Osteocyte (in vitro differentiated cells): ENCODE data around the gene APOBEC3B. TPM values are rescaled to one million over a fixed set of nuclear protein-coding genes. Genes with fewer than 3 reads are reported as not detected.
"Not testable (repeated sequence)": the region's sequence is repeated elsewhere in the genome, so short reads cannot be mapped to it uniquely, and the experiment has no call there.

Experiments
- DNase-seq: peaks from one replicate; pipeline ENCODE4 v3.0.0; 2021; ENCODE audit warnings: mixed read lengths; ENCODE audit not compliant: unreplicated experiment; ENCODE audit errors: extremely low spot score
- H3K27ac Mint-ChIP-seq: one replicate; pipeline ENCODE4 v1.8.0; 2021; ENCODE audit warnings: mild to moderate bottlenecking, mixed read lengths; ENCODE audit not compliant: unreplicated experiment
- H3K27me3 Mint-ChIP-seq: one replicate; pipeline ENCODE4 v1.8.0; 2021; ENCODE audit warnings: mixed read lengths; ENCODE audit not compliant: unreplicated experiment
- H3K36me3 Mint-ChIP-seq: one replicate; pipeline ENCODE4 v1.8.0; 2021; ENCODE audit warnings: mixed read lengths; ENCODE audit not compliant: unreplicated experiment
- H3K4me1 Mint-ChIP-seq: one replicate; pipeline ENCODE4 v1.8.0; 2021; ENCODE audit warnings: mixed read lengths; ENCODE audit not compliant: unreplicated experiment
- H3K4me3 Mint-ChIP-seq: one replicate; pipeline ENCODE4 v1.8.0; 2021; ENCODE audit warnings: mild to moderate bottlenecking, moderate library complexity, mixed read lengths; ENCODE audit not compliant: unreplicated experiment
- H3K9me3 Mint-ChIP-seq: one replicate; pipeline ENCODE4 v1.8.0; 2021; ENCODE audit warnings: mixed read lengths; ENCODE audit not compliant: unreplicated experiment
- total RNA-seq: library from RNA; stranded (reverse); gene quantifications from 2 replicates; pipeline ENCODE4 v1.2.1, GENCODE V29; 2021
- TF ChIP-seq, protein P1 (sequence below): fragments of 200-600 bp; sonication (generic); IDR thresholded peaks from 2 replicates; pipeline ENCODE4 v1.5.0; 2021; ENCODE audit warnings: antibody characterized with exemption, mild to moderate bottlenecking, moderate library complexity

APOBEC3B gene
- total RNA-seq, 1 donor from 2014 or later, result 4.2 TPM

- H3K36me3 Mint-ChIP-seq, result no peaks in the 10 kb centered on the region
- no peak for DNase-seq
- TF ChIP-seq, protein P1, sequence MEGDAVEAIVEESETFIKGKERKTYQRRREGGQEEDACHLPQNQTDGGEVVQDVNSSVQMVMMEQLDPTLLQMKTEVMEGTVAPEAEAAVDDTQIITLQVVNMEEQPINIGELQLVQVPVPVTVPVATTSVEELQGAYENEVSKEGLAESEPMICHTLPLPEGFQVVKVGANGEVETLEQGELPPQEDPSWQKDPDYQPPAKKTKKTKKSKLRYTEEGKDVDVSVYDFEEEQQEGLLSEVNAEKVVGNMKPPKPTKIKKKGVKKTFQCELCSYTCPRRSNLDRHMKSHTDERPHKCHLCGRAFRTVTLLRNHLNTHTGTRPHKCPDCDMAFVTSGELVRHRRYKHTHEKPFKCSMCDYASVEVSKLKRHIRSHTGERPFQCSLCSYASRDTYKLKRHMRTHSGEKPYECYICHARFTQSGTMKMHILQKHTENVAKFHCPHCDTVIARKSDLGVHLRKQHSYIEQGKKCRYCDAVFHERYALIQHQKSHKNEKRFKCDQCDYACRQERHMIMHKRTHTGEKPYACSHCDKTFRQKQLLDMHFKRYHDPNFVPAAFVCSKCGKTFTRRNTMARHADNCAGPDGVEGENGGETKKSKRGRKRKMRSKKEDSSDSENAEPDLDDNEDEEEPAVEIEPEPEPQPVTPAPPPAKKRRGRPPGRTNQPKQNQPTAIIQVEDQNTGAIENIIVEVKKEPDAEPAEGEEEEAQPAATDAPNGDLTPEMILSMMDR, result no peak
- H3K27me3 Mint-ChIP-seq, result peaks cover 79% of the 10 kb centered on the region
- no peaks in the 10 kb centered on the region for H3K9me3 Mint-ChIP-seq
- no peak overlapping the region for H3K27ac Mint-ChIP-seq
- H3K4me3 Mint-ChIP-seq, result no peak overlapping the region
- no peaks in the 10 kb centered on the region for H3K4me1 Mint-ChIP-seq
Observed at GRCh38 chr22:38941488-38941987, 40.6 kb upstream of the APOBEC3B start.

- no peak for DNase-seq
- Mint-ChIP-seq H3K27me3 (peaks cover 88% of the 10 kb centered on the region), H3K27ac (no peak overlapping the region), H3K9me3 (no peaks in the 10 kb centered on the region), H3K4me3 (no peak overlapping the region), H3K36me3 (no peaks in the 10 kb centered on the region), H3K4me1 (no peaks in the 10 kb centered on the region)
- TF ChIP-seq, protein P1, result no peak
Observed at GRCh38 chr22:38942702-38943101, 39.4 kb upstream of the APOBEC3B start.

DNA sequence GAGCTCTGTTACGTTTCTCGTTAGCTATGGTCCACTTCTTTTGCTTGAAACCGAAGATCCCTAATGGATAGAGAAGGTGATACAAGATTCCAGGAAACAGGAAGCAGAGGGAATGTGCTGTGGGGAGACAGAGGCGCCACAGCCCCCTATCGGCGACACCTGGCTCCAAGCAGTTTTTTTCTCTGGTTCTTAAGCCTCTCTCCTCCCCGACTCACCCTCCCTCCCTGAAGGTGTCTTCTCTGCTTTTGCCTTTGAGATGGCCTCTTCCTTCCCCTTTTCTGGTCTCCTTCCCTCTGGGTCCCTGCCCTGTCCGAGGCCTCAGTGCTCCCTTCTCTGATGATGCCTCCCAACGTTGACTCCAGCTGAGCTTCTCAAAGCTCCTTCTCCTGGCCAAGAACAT is 38.9 kb upstream of the APOBEC3B start:
- no peak overlapping the region for H3K4me3 Mint-ChIP-seq
- H3K27ac Mint-ChIP-seq, result no peak overlapping the region
- H3K4me1 Mint-ChIP-seq, result no peaks in the 10 kb centered on the region
- peaks cover 88% of the 10 kb centered on the region for H3K27me3 Mint-ChIP-seq
- H3K36me3 Mint-ChIP-seq, result no peaks in the 10 kb centered on the region
- DNase-seq, result no peak
- TF ChIP-seq, protein P1, result no peak
- H3K9me3 Mint-ChIP-seq, result no peaks in the 10 kb centered on the region

DNA sequence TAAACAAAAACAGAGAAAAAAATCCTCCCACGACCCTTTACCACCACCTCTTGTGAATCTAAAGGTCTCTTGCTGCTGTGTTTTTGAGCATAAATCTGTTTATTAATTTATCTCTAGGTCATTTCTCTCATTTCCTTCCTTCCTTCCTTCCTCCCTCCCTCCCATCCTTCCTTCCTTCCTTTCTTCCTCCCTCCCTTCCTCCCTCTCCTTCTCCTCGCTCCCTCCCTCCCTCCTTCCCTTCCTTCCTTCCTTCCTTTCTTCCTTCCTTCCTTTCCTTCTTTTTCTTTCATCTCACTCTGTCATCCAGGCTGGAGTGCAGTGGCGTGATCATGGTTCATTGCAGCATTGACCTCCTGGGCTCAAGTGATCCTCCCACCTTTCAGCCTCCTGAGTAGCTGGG is 38.3 kb upstream of the APOBEC3B start:
- Mint-ChIP-seq H3K4me3 (no peak overlapping the region), H3K27ac (no peak overlapping the region), H3K27me3 (peaks cover 88% of the 10 kb centered on the region), H3K36me3 (no peaks in the 10 kb centered on the region), H3K9me3 (no peaks in the 10 kb centered on the region), H3K4me1 (no peaks in the 10 kb centered on the region)
- TF ChIP-seq, protein P1, result no peak
- no peak for DNase-seq

- DNase-seq, result no peak
- Mint-ChIP-seq H3K9me3 (no peaks in the 10 kb centered on the region), H3K4me3 (no peak overlapping the region), H3K27ac (no peak overlapping the region), H3K36me3 (no peaks in the 10 kb centered on the region), H3K4me1 (no peaks in the 10 kb centered on the region), H3K27me3 (peaks cover 84% of the 10 kb centered on the region)
- TF ChIP-seq, protein P1, result no peak
Observed at GRCh38 chr22:38944653-38945052, 37.5 kb upstream of the APOBEC3B start.

DNA sequence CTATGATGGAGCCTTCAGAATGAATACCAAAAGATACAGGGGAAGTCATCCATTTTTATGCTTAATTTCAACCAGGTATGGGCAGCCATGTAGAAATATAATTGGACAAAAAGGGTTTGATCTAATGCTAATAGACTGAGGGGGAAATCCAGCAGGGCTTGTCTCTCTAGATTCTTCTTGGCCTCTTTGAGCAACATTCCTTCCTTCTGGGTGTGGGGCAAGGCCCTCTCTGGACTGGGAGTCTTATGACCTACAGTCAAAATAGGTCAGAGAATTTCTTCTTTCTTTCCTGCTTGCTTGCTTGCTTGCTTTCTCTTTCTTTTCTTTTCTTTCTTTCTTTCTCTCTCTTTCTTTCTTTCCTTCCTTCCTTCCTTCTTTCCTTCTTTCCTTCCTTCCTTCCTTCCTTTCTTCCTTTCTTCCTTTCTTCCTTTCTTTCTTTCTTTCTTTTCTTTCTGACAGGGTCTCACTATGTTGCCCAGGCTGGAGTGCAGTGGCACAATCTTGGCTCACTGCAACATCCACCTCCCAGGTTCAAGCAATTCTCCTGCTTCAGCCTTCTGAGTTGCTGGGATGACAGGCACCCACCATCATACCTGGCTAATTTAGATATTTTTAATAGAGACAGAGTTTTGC is 36.3 kb upstream of the APOBEC3B start:
- not testable (repeated sequence) for H3K4me1 Mint-ChIP-seq, H3K36me3 Mint-ChIP-seq, H3K27ac Mint-ChIP-seq, DNase-seq, H3K4me3 Mint-ChIP-seq, H3K9me3 Mint-ChIP-seq
- peaks cover 86% of the 10 kb centered on the region for H3K27me3 Mint-ChIP-seq
